Measurements from ENCODE around the gene TPCN1.

Gene TPCN1

GRCh38 chr12:113221181-113221996, at the start of gene TPCN1:
Gene TPCN1, plus strand, starts transcription at chr12:113221464. Its CDS starts 5,389 bp downstream, at chr12:113226853.
- peak; percentile 98 for DNase-seq

GRCh38 chr12:113171543-113171942, 49.7 kb upstream of the TPCN1 start:
- DNase-seq = no peak

GRCh38 chr12:113172185-113172584, 49.1 kb upstream of the TPCN1 start:
- no peak for DNase-seq

GRCh38 chr12:113173081-113173698, 48.1 kb upstream of the TPCN1 start:
- no peak for DNase-seq

- peak; percentile 81 for DNase-seq
Observed at GRCh38 chr12:113174461-113175384, 46.5 kb upstream of the TPCN1 start.

- DNase-seq = no peak
Observed at GRCh38 chr12:113179023-113179422, 42.2 kb upstream of the TPCN1 start.

- DNase-seq = no peak
Observed at GRCh38 chr12:113180333-113180732, 40.9 kb upstream of the TPCN1 start.

- no peak for DNase-seq
Observed at GRCh38 chr12:113181975-113182374, 39.3 kb upstream of the TPCN1 start.

GRCh38 chr12:113183030-113183589, 38.2 kb upstream of the TPCN1 start:
- DNase-seq = no peak

GRCh38 chr12:113184098-113184899, 37.0 kb upstream of the TPCN1 start:
- no peak for DNase-seq

GRCh38 chr12:113184900-113185179, 36.4 kb upstream of the TPCN1 start:
- DNase-seq = peak; percentile 86

GRCh38 chr12:113185180-113186032, 35.9 kb upstream of the TPCN1 start, which contains the start of the genes DDX54 and RITA1:
Gene DDX54, minus strand, starts transcription at chr12:113185478. Its CDS starts 27 bp downstream, at chr12:113185451.
Gene RITA1, plus strand, starts transcription at chr12:113185721. Its CDS starts 1,026 bp downstream, at chr12:113186747.
- peak; percentile 80 for DNase-seq

GRCh38 chr12:113186033-113186365, 35.3 kb upstream of the TPCN1 start:
- no peak for DNase-seq

GRCh38 chr12:113186666-113187325, 34.5 kb upstream of the TPCN1 start:
- no peak for DNase-seq

GRCh38 chr12:113189361-113189760, 31.9 kb upstream of the TPCN1 start:
- DNase-seq = no peak

- no peak for DNase-seq
Observed at GRCh38 chr12:113190761-113191160, 30.5 kb upstream of the TPCN1 start.

- no peak for DNase-seq
Observed at GRCh38 chr12:113191227-113191626, 30.0 kb upstream of the TPCN1 start.

- no peak for DNase-seq
Observed at GRCh38 chr12:113194971-113195391, 26.3 kb upstream of the TPCN1 start.

- no peak for DNase-seq
Observed at GRCh38 chr12:113195598-113195997, 25.7 kb upstream of the TPCN1 start.

GRCh38 chr12:113196582-113196981, 24.7 kb upstream of the TPCN1 start:
- DNase-seq = no peak

GRCh38 chr12:113196990-113197389, 24.3 kb upstream of the TPCN1 start:
- DNase-seq = peak; percentile 31

Data from stimulated activated CD4-positive, alpha-beta T cell treated with anti-CD3 and anti-CD28 coated beads, Interleukin-4, amount 100 ng/mL, for 1 hour (primary cell).